HG03575 (cell line): ENCODE data around the gene MVB12B.
"Not testable (repeated sequence)": the region's sequence is repeated elsewhere in the genome, so short reads cannot be mapped to it uniquely, and the experiment has no call there.

ENCODE experiments used
- ATAC-seq: cut with Tn5 transposase; IDR thresholded peaks from one replicate; pipeline ENCODE4 v1.9.1; 2021; ENCODE audit not compliant: unreplicated experiment, insufficient number of reproducible peaks, low FRiP score; ENCODE audit errors: extremely low read depth

Gene MVB12B

DNA sequence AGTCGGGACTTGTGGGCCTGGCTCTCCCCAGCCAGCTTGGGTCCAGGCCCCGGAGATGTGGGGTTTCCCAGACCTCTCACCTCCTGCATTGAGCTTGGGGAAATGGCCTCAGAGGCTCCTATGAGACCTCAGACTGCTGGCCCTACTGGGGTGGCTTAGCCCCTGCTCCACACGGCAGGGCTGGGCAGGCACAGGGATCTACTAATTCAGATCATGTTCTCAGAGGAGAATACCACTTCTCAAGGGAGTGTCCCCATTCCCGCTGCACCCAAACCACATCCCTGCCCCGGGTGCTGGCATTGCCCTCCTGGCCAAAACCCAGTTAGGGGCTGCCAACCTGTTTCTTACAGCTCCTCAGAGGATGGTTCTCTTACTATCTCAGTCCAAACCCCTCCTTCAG, 205.0 kb downstream of the MVB12B start:
- ATAC-seq: no peak

DNA sequence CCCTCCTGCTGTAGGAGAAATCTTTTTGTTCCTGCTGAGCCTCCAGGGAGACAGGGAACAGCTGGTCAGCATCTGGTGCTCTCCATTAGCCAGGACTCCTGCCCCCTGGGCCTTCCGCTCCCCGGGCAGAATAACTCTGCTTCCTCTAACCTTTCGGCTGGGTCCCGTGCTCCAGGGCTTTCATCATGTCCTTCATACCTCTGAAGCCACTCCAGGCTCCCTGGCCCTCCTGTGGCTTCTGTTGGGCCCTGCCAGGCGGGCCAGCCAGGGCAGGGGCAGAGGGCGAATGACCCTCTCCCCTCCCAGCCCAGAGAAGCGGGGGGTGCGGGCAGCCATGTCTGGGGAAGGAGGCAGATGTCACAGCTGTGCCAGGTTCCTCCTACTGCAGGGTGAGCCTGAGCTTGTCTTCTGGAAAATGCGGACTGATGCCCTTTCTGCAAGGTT, 205.4 kb downstream of the MVB12B start:
- ATAC-seq: no peak

DNA sequence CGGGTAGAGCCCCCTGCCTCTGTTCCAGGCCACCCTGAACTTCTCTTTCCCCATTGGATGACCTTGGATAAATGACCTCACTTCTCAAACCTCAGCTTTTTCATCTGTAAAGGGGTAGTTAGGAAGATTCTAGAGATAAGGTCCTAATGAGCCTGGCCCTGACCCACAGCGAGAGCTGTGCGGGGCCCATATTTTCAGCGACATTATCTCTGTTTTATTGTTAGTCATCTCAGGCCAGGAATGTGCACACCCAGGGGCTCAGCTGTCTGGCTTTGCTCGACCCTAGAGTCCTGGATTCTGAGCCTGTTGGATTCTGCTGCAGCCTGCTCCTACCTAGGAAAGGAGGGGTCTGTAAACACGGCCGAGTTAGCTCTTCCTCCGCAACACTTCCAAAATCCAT, 205.9 kb downstream of the MVB12B start:
- no peak for ATAC-seq

DNA sequence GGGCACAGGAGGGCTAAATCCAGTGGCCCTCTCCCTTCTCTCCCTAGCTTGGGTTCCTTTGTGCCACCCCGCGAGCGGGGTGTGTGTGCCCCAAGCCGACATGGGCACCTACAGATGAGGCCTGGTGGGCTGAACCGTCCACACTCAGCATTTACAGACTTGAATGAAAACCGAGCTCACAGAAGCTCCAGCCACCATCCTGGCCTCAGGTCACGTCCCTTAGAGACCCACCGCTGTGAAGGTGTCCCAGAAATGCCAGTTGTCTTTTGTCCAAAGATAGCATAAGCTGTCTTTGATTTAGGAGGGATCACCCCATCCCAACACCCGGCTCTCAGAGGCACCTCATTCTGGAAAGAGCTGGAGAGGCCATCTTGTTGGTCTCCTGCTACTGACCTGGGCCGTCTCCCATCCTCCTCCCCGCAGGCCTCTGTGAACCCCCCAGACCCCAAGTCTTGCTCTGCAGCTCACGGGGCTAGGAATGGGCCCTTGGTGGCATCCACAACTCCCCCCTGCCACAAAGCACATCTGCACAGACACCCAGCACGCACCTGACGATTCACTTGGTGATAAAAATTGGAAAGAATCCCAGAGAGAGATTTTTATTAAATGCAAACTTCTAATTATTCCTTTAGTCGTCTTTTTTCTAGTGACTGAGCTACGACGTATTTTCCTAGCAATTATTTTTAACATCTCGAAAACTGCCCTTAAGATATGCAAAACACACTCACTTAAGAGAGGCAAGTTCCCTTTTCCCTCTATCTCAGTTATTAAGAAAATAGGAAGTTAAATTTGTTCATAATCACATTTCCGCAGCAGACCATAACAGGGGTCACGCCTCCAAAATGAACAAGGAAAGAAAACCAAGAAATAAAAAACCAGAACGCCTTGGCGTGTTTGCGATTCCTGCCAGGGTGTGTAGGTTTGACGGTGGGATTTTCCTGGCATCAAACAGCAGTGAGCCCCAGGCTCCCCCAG, 206.6 kb downstream of the MVB12B start:
- ATAC-seq: no peak

DNA sequence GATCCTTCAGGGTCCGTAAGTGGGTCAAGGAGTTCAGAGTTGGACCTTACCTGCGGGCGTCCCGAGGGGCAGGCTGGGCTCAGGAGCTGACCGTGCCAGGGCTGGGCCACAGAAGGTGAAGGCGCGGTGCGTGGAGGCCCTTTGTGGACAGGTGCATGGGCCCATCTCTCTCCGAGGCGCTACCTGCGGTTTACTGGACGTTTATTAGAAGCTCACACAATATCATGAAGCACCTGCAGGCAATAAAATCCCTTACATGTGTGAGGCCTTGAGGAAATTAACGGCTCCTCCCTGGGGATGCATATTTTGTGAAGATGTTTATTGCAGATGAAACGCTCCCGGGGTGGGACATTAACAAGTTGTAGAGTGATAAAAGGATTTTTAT, 207.3 kb downstream of the MVB12B start:
- ATAC-seq: no peak

DNA sequence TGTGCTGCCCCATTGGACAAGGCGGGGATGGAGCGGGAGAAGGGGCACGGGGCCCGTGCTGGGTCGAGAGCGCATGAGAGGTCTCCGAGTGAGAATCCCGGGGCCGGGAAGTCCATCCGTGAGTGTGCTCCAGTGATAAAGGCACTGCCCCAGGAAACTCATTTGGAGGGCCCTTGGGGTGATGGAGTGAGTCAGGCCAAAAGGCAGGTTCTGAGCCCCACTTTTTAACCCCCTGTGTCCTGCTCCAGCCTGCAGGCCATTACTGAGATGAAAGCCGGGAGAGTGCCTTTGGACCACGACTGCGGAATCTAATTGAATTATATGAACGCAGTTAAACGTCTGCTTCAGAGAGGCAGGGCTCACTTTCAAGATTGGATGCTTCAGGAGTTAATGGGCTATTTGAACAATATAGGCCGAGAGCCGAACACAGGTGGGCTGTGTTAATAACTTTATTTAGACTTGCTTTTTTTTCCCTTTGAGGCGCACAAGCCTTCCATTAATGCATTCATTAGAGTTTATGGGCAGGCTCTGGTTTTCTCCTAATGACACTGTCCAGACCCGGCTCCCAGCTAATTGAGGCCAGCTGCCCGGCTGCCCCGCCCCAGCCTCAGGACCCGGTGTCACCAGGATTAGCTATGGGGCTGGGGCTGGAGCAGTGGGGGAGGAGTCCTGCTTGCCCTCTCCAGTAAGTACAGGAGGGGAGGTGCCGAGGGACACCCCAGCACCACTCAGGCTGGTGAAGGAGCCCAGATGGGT, 208.0 kb downstream of the MVB12B start:
- no peak for ATAC-seq

DNA sequence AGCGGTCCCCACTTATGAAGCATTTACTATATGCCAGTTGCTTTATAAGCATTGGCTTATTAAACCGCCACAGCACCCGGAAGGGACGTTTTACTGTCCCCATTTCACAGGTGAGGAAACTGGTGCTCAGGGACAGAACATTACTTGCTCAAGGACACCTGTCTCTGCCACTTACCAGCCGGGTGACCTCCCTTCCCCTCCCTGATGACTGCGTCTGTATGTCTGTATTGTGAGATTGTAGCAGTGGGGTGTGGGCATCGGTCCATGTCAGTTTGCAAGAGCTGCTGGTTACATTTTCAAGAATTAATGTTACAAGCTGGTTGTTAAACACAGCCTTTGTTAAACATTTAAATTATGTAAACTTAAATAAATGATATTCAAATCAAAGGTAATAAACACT, 209.5 kb downstream of the MVB12B start:
- ATAC-seq: no peak

DNA sequence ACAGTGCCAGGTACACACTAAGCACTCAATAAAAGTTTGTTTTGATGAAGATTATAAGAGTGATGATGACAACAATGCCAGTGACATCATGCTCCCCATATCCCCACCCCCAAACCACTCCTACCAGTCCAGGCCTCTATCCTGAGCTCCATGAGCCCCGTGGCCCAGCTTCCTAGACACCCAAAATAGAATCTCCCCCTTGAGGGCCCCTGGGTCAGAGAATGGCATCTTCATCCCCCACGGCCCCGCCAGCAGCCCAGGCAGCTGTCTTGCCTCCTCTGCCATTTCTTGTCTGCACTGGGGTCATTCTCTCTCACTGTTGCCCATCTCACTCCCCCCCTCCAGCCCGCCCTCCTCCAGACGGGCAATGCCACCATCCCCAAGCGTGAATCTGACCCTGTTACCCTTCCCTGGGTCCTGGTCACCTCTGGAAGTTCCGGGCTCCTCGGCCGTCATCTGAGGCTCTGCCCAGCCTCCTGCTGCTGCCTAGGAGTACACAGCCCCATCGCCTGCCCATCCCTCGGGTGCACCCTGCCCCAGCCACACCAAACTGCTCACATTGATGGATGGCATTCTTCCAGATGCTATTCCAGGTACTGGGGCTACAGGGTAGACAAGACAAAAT, 210.3 kb downstream of the MVB12B start:
- no peak for ATAC-seq

DNA sequence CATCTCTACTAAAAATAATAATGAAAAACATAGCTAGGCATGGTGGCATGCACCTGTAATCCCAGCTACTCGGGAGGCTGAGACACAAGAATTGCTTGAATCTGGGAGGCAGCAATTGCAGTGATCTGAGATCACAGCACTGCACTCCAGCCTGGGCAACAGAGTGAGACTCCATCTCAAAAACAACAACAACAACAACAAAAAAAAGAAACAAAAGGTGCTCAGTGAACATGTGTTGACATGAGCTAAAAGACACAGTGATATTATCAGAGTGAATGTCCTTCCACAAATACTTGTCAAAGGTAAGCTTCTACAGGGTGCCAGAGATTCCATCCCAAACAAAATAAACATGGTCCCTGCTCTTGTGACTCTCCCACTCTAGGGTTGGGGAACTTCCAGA, 211.9 kb downstream of the MVB12B start:
- ATAC-seq: no peak

DNA sequence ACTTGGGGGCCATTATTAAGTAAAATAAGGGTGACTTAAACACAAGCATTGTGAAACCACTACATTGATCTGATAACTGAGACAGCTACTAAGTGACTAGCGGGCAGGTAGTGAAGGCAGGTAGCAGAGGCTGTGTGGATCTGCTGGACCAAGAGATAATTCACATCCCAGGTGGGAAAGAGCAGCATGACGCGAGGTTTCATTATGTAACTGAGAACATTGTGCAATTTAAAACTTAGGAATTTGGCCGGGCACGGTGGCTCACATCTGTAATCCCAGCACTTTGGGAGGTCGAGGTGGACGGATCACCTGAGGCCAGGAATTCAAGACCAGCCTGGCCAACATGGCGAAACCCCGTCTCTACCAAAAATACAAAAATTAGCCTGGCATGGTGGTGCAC, 213.8 kb downstream of the MVB12B start:
- not testable (repeated sequence) for ATAC-seq

DNA sequence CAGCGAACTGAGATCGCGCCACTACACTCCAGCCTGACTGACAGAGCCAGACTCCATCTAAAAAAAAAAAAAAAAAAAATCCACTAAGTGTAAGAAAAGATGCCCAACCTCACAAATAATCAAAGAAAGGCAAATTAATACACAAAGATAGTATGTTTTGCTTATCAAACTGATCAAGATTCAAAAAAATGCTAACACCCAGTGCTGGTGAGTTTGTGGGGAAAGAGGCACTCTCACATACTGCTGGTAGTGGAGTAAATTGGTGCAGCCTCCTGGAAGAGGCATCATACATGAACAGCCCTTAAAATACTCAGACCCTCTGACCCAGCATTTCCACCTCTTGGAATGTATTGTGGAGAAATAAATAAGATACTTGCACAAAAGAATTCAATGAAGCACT, 216.9 kb downstream of the MVB12B start:
- no peak for ATAC-seq

DNA sequence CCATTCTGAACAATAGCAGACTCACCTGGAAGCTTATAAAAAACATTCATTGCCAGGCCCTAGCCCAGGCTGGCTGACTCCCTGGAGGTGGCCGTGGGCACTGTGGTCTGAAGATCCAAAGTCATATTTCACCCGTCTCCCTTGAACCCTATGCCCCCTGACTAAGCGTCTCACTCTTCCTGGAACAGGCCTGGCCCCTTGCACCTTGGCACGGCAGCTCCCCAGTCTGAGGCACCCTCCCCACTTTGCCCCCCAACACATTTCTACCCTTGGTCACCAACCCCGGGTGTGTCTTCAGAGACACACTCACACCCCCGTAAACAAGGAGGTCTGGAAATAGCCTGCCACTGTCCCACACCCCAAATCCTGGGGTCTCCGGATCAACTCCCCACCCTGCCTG, 218.5 kb downstream of the MVB12B start:
- no peak for ATAC-seq

DNA sequence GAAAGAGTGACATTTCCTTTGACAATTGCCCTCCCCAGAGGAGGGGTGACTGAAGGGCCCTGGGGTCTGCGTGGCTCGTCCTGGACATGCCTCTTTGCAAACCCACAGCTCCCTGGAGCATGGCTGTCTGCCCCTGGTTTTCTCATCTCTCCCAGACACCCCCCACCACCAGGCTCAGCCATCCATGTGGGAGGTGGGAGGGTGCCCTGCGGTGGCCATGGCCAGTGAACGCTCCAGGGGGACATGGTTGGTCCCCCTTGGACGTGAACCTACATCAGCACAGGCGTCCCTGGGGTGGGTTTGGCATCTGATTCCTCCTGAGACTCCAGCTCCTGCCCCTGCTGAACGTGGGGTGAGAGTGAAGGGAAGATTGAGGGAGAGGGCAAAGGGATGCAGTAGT, 219.4 kb downstream of the MVB12B start:
- ATAC-seq: no peak

DNA sequence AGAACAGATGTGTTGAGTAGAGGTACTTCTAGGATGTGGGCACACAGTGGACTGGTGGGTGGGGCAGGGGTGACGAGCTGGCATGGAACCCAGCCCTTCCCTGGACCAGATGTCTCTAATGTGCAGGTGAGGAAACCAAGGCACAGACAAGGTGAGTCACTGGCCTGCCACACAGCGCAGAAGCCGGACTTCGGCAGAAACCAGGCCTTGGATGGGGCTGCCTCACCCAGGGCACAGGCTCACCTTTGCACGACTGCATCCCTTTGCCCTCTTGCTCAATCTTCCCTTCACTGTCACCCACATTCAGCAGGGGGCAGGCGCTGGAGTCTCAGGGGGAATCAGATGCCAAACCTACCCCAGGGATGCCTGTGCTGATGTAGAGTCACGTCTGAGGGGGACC, 221.7 kb downstream of the MVB12B start:
- no peak for ATAC-seq

DNA sequence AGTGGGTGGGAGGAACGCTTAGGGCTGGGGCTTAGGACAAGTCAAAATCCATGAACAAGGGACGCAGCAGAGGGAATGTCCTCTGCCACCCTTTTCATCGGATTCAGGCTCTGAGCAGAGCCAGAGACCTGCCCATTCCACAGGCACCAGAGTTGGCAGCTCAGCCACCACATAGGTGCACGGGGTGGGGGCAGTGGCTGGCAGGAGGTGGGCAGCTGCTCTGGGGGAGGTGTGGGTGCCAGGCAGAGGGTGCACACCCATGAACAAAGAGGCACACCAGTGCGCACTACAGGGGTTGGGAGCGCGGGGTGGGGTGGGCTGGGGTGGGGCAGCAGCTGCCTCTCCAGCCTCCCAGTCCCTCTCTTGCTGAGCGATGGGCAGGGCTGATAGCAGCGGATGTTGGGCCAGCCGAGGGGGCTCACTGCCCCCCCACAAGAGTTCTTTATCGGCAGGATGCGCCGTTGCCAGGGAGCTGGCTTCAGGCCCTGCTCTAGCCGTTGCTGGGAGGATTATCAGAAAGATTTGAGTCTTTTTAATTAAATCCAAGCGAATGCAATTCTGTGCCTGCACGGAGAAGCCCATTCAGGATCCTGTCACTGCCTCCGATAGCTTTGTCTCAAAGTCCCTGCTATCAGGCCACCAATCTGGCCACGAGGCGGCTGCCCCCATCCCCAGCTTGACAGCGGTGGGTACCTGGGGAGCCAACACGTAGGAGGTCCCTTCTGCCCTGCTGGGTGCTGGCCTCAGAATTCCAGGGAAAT, 222.8 kb downstream of the MVB12B start:
- no peak for ATAC-seq

DNA sequence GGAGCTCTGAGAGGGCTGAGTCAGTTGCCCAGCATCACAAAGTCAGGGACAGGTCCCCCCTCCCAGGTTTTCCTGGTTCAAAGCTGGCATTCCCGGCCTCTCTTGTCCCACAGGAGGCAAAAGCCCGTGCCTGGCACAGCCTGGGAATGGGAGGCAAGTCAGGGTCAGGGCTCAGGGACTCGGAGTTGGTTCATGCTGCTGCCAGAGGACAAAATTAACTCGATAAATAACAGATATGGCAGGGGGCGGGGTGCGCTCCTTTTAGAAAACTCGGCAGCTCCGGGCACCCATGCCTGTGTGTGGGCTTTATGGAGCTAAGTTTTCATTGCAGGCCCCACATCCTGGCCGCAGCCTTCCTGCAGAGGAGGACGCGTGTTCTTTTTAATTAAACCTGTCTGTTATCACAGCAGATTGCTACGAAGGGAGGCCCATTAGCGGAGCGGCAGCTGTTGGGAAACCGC, 224.3 kb downstream of the MVB12B start:
- ATAC-seq: no peak

DNA sequence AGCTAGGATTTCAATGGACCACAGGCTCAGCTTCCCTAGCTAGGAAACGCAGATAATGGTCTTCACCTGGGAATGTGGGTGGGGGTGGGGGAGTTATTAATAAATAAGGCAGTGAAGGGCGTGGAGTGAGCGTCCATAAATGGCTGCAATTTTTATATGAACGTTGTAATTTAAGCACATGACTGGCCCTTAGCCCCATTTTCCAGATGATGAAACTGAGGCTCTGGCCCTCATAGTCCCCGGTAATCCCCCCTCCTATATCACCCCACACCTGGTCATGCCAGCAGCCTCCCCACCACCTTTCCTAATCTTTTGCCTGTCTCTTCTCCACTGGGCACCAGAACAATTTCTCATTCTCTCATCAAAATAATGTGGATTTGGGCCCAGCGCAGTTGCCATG, 225.2 kb downstream of the MVB12B start:
- no peak for ATAC-seq

DNA sequence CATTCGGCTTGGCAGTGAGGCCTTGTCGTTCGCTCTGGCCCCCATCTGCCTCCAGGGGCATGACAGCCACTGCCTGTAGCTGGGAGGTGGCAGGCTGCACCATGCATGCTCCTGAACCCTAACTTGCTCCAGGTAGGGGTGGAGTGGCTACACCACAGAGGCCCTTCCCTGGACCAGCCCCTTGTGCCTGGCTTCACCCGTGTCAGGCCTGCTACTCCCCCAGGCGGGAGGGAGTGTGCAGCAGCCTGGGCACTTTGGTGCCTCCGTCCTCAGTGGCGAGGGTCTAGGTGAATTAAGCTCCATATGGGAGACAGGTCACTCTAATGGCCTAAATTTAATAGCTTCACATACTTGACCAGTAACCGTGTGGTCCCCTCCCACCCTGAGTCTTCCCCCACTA, 227.7 kb downstream of the MVB12B start:
- no peak for ATAC-seq

DNA sequence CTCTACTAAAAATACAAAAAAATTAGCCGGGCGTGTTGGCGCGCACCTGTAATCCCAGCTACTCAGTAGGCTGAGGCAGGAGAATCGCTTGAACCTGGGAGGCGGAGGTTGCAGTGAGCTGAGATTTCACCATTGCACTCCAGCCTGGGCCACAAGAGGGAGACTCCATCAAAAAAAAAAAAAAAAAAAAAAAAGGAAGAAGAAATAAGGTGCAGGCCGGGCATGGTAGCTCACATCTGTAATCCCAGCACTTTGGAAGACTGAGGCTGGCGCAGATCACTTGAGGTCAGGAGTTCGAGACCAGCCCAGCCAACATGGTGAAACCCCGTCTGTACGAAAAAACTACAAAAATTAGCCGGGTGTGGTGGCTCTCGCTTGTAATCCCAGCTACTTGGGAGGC, 228.8 kb downstream of the MVB12B start:
- not testable (repeated sequence) for ATAC-seq
